Heart right ventricle (tissue), 16 donors: Measurements from ENCODE around the gene TRIM42. TPM values are rescaled to one million over a fixed set of nuclear protein-coding genes. Genes with fewer than 3 reads are reported as not detected.

Source experiments
- ATAC-seq, 8 donors: fragments of 200-7000 bp; cut with Tn5 transposase; one replicate each; pipeline ENCODE4 v1.9.1; 2020; ENCODE audit warnings: mild to moderate bottlenecking in 8 of 8, moderate library complexity in 8 of 8, moderate number of reproducible peaks in 1 of 8
- DNase-seq, 2 donors: peaks; one replicate each; pipeline ENCODE4 v3.0.0-alpha.2; 2020
- H3K27ac ChIP-seq, 10 donors: fragments of 200-600 bp; sonication (generic) in 2 of 10; one replicate each; pipeline versions ENCODE4 v1.5.0 to v1.8.0; 2020 to 2022; ENCODE audit warnings: mild to moderate bottlenecking in 3 of 10
- H3K27me3 ChIP-seq, 7 donors: fragments of 200-600 bp; one replicate each; pipeline ENCODE4 v1.8.0; 2021 to 2022; ENCODE audit warnings: mild to moderate bottlenecking in 2 of 7
- H3K36me3 ChIP-seq, 9 donors: fragments of 200-600 bp; sonication (generic) in 1 of 9; one replicate each; pipeline versions ENCODE4 v1.5.0 to v1.8.0; 2020 to 2022; ENCODE audit warnings: mild to moderate bottlenecking in 2 of 9
- H3K4me1 ChIP-seq, 9 donors: fragments of 200-600 bp; sonication (generic) in 1 of 9; one replicate each; pipeline versions ENCODE4 v1.5.0 to v1.8.0; 2020 to 2022; ENCODE audit warnings: mild to moderate bottlenecking in 4 of 9
- H3K4me3 ChIP-seq, 10 donors: fragments of 200-600 bp; sonication (generic) in 2 of 10; one replicate each; pipeline versions ENCODE4 v1.5.0 to v1.8.0; 2020 to 2022; ENCODE audit warnings: mild to moderate bottlenecking in 7 of 10, moderate library complexity in 2 of 10
- H3K9me3 ChIP-seq, 11 donors: fragments of 200-600 bp in 10 of 11; sonication (generic) in 2 of 11; one replicate each; pipeline versions ENCODE4 v1.5.0 to v1.8.0; 2013 to 2022; ENCODE audit warnings: mild to moderate bottlenecking in 2 of 11, control low read depth in 1 of 11, moderate library complexity in 1 of 11
- CTCF ChIP-seq, 9 donors: fragments of 200-600 bp; sonication (generic) in 2 of 9; IDR thresholded peaks; one replicate each; pipeline versions ENCODE4 v1.5.0 to v1.8.0; 2021 to 2022; ENCODE audit warnings: antibody characterized with exemption in 9 of 9, mild to moderate bottlenecking in 5 of 9, moderate library complexity in 1 of 9
- WGBS, 2 donors: extraction: QIAGEN DNeasy Blood & Tissue Kit; methylation state at CpG; one replicate each; pipeline ENCODE4 v1.1.7; 2013; ENCODE audit warnings: inconsistent platforms in 1 of 2; 5-methylcytosine and 5-hydroxymethylcytosine counted together
- intact Hi-C, 10 donors: fragments of 100-400 bp; cut with DNase I; formaldehyde crosslinking; loops; one replicate each; pipeline versions ENCODE4 v1.11.1 to v1.14.2; 2022
- polyA plus RNA-seq, 2 donors: library from polyadenylated mRNA; stranded (reverse); fragments of 200-250 nt; gene quantifications; one replicate each; pipeline ENCODE4 v1.2.3, GENCODE V29; 2013
- total RNA-seq, 10 donors: library from RNA; stranded (reverse); fragmentation: NEBNext Ultra II Directional in 3 of 10; extraction: Animal tissue kit (Norgen Biotek cat#: 25700) in 3 of 10; gene quantifications; one replicate each; pipeline versions ENCODE4 v1.2.1 to v1.2.4, GENCODE V29; 2021 to 2023
- donor health status: Arrhythmogenic right ventricular cardiomyopathy.
- donor health status: ischemic (EF 13 %, LVEDD 7.1; RV severe dilation, severe dysfunction).
- donor health status: healthy with polysubstance abuse.
- donor health status: DM: no; HTN: yes; CAD: no.
- donor health status: DM: no; HTN: no; CAD: no.
- donor health status: ischemic (EF 25% LVEDD 6.9; RV normal size, moderate dysfunction).
- donor health status: ischemic (EF 25% LVEDD 5.7; RV mildly dilated, moderate dysfunction).
- donor health status: healthy.
- donor health status: DM: yes; HTN: yes; CAD: no.
- donor health status: Ischemic cardiomyopathy.
- donor health status: ischemic (EF 35%, LVEDD 5.7; RV mildly dilated, moderate dysfunction).
- donor health status: nonischemic (EF 11% LVEDD 7.7; RV severe dilation, severe dysfunction).
- donor health status: DM: yes; HTN: yes; CAD: no.
- donor health status: PGD.
- donor health status: ischemic (EF 29% LVEDD 5.4; RV normal size, mild dysfunction).
- donor health status: nonischemic (EF 23%, LVEDD 6.1; RV moderate dilation, normal function).

TRIM42 gene
- total and polyA plus RNA-seq, 12 donors, result not detected

GRCh38 chr3:140655678-140656077 lies 22.2 kb upstream of the TRIM42 start:
- 81 to 87% methylated on average over 1 of the region's 1 CpG for WGBS, 2 donors
- Histone ChIP-seq H3K4me1 (no peaks in the 10 kb centered on the region), H3K36me3 (no peaks in the 10 kb centered on the region), H3K9me3 (peaks cover 0 to 12% (median 3%) of the 10 kb centered on the region in 11 donors), H3K27ac (no peak overlapping the region), H3K27me3 (peaks cover 0 to 2% (median 0%) of the 10 kb centered on the region in 7 donors), H3K4me3 (no peak overlapping the region)
- ATAC-seq (no peak), DNase-seq (no peak)
- intact Hi-C loops, result no loop called here
- TF ChIP-seq CTCF (IDR thresholded peaks at IDR 0.05), result no peak

DNA sequence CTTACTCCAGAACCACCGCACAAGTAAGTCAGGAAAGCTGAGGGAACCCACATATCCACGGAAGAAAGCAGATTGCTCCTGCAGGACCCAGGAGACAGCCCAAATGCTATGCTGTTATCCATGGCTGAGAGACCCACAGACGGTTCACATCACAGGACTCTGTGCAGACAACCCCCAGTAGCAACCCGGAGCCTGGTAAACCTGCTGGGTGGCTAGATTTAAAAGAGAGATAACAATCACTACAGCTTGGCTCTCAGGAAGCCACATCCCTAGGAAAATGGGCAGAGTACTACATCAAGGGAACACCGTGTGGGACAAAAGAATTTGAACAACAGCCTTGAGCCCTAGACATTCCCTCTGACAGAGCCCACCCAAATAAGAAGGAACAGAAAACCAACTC lies 13.8 kb upstream of the TRIM42 start:
- no peak for TF ChIP-seq CTCF (IDR thresholded peaks at IDR 0.05)
- Histone ChIP-seq H3K27me3 (no peaks in the 10 kb centered on the region), H3K36me3 (no peaks in the 10 kb centered on the region), H3K27ac (no peak overlapping the region), H3K4me3 (no peak overlapping the region), H3K4me1 (no peaks in the 10 kb centered on the region), H3K9me3 (peaks cover 0 to 49% (median 6%) of the 10 kb centered on the region in 11 donors)
- WGBS, 2 donors, result 45 to 50% methylated on average over 5 of the region's 5 CpGs
- intact Hi-C loops, result no loop called here
- DNase-seq (no peak), ATAC-seq (no peak)

DNA sequence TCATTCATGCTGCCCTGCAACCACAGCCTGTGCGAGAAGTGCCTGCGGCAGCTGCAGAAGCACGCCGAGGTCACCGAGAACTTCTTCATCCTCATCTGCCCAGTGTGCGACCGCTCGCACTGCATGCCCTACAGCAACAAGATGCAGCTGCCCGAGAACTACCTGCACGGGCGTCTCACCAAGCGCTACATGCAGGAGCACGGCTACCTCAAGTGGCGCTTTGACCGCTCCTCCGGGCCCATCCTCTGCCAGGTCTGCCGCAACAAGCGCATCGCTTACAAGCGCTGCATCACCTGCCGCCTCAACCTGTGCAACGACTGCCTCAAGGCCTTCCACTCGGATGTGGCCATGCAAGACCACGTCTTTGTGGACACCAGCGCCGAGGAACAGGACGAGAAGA lies 4.7 kb downstream of the TRIM42 start:
- Histone ChIP-seq H3K27ac (no peak overlapping the region), H3K4me1 (no peaks in the 10 kb centered on the region), H3K36me3 (no peaks in the 10 kb centered on the region), H3K4me3 (no peak overlapping the region), H3K9me3 (no peaks in the 10 kb centered on the region), H3K27me3 (no peaks in the 10 kb centered on the region)
- DNase-seq (no peak), ATAC-seq (no peak)
- intact Hi-C loops, result no loop called here
- TF ChIP-seq CTCF (IDR thresholded peaks at IDR 0.05), result no peak
- WGBS, 2 donors, result 95% methylated on average over 27 of the region's 27 CpGs

DNA sequence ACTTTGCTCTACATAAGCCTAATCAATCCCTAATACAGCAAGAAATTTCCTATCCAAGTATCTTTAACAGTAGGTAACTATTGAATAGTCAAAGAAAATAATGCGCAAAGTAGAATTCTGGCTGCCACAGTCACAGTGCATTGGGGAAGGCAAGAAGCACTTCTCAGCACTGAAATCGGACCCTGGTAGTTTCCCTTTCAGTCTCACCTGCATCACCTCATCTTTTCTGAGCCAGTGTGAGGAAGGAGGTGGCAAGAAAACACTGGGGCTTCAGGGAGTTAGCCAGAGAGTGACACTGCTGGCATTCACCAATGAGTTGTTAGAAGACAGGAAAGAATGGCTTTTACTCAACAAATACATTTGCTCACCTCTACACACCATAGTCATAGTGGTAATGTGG lies 8.3 kb downstream of the TRIM42 start:
- no peaks in the 10 kb centered on the region for H3K36me3 ChIP-seq
- no peaks in the 10 kb centered on the region for H3K27me3 ChIP-seq
- no peaks in the 10 kb centered on the region for H3K4me1 ChIP-seq
- ATAC-seq (no peak), DNase-seq (no peak)
- no peaks in the 10 kb centered on the region for H3K9me3 ChIP-seq
- TF ChIP-seq CTCF (IDR thresholded peaks at IDR 0.05), result no peak
- WGBS, 2 donors, result 76 to 77% methylated on average over 2 of the region's 2 CpGs
- H3K27ac ChIP-seq, result no peak overlapping the region
- no peak overlapping the region for H3K4me3 ChIP-seq
- intact Hi-C loops, result no loop called here

DNA sequence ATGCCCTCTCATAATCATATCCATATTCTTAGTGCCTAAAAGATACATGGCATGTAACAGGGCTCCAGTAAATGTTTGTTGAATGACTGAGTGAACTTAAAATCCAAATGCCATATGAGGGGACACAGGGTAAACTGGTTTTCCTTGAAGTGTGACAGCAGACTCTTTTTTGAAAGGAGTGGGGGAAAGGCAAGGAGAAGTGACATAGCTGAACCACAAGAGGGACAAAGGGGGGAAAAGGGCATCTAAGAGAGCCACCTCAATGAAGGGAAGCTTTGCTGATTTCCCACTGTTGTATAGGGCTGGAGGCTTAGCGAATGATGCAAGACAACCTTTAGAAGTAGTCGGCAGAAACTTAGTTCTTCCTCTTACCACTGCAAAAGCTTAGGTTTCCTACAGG lies 9.1 kb downstream of the TRIM42 start:
- Histone ChIP-seq H3K4me1 (no peaks in the 10 kb centered on the region), H3K27me3 (no peaks in the 10 kb centered on the region), H3K36me3 (no peaks in the 10 kb centered on the region), H3K9me3 (no peaks in the 10 kb centered on the region), H3K4me3 (no peak overlapping the region), H3K27ac (no peak overlapping the region)
- 87 to 94% methylated on average over 2 of the region's 2 CpGs for WGBS, 2 donors
- intact Hi-C loops, result no loop called here
- no peak for ATAC-seq
- no peak for TF ChIP-seq CTCF (IDR thresholded peaks at IDR 0.05)
- DNase-seq, result no peak
